Measurements from ENCODE around the gene FITM1. TPM values are rescaled to one million over a fixed set of nuclear protein-coding genes. Genes with fewer than 3 reads are reported as not detected.

FITM1 gene
- total RNA-seq, 1 experiment from 2014 or later = 0.72 TPM

DNA sequence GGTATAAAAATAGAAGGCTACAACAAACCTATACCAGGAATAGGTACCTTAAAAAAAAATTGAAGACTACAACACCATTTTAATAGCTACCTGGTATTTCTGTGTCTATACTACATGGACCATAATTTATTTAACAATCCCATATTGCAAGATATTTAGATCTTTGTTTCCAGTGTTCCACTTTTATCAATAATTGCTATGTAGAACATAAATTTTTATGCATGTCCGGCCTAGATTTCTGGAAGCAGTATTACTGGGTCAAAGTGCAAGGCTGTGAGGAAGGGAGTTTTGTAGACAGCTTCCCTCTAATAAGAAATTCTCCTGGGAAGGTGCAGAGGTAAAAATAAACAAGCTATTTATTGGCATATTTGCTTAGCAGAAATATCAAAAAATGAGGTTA, 19.9 kb upstream of the FITM1 start:
- no peak for DNase-seq
- TF ChIP-seq CTCF (conservative IDR thresholded peaks at IDR 0.05) = no peak
- H3K4me2 ChIP-seq (ENCODE audit: insufficient read depth, insufficient read length, low read length) = no peak overlapping the region
- no peaks in the 10 kb centered on the region for H3K4me1 ChIP-seq (ENCODE audit: insufficient read depth, low read length)
- no peak overlapping the region for H3K18ac ChIP-seq (ENCODE audit: insufficient read length, low read depth, low read length)
- no peak overlapping the region for H4K8ac ChIP-seq (replicated peaks; ENCODE audit: insufficient read length, low read depth, low read length)
- Mint-ChIP-seq H3K27ac (no peak overlapping the region), H3K4me1 (peaks cover 6 to 7% of the 10 kb centered on the region in 2 experiments), H3K4me3 (no peak overlapping the region), H3K36me3 (ENCODE audit: insufficient read depth in 1 of 3, low read depth in 3 of 3) (peaks cover 0 to under 1% (median under 1%) of the 10 kb centered on the region in 3 experiments; a peak in 3 of 7 replicates), H3K27me3 (ENCODE audit: low read depth) (peaks cover 3% of the 10 kb centered on the region; the same call in 1 of the 2 replicates), H3K9me3 (no peaks in the 10 kb centered on the region; a peak in 1 of 5 replicates)
- no peaks in the 10 kb centered on the region for H3K9me3 ChIP-seq (ENCODE audit: control insufficient read depth, low read depth, low read length)
- H3K27me3 ChIP-seq (ENCODE audit: insufficient read depth, low read length) = no peaks in the 10 kb centered on the region
- no peak overlapping the region for H2BK15ac ChIP-seq (ENCODE audit: low read depth, low read length)
- H2AFZ ChIP-seq (ENCODE audit: low read length) = no peak overlapping the region
- H2AK5ac ChIP-seq (ENCODE audit: insufficient read length, low read length) = no peak overlapping the region
- no peak overlapping the region for H3K4ac ChIP-seq (ENCODE audit: low read depth, low read length)
- H2BK12ac ChIP-seq (ENCODE audit: insufficient read length, low read depth, low read length) = no peak overlapping the region
- no peak overlapping the region for H3K56ac ChIP-seq (ENCODE audit: insufficient read length, low read depth, low read length)
- H2BK120ac ChIP-seq (ENCODE audit: low read depth, low read length, poor library complexity, severe bottlenecking) = no peak overlapping the region
- H2BK5ac ChIP-seq (ENCODE audit: insufficient read length, low read length) = no peak overlapping the region
- H4K91ac ChIP-seq (ENCODE audit: insufficient read length, low read depth, low read length) = no peak overlapping the region
- H3K23me2 ChIP-seq (ENCODE audit: insufficient read length, low read depth, low read length, poor library complexity, severe bottlenecking) = peaks cover 12% of the 10 kb centered on the region
- H4K20me1 ChIP-seq (ENCODE audit: control insufficient read depth, insufficient read depth, insufficient read length) = no peaks in the 10 kb centered on the region
- no peak overlapping the region for H3K23ac ChIP-seq (ENCODE audit: insufficient read length, low read depth, low read length)
- H2BK20ac ChIP-seq (ENCODE audit: low read depth, low read length, poor library complexity, severe bottlenecking) = no peak overlapping the region
- H3K14ac ChIP-seq (ENCODE audit: insufficient read depth, low read length) = no peak overlapping the region
- no peak overlapping the region for H3K27ac ChIP-seq (ENCODE audit: insufficient read length, low read depth, low read length)
- no CpG with 5 or more reads among the region's 1 CpG for WGBS (ENCODE audit: extremely low coverage, insufficient read length, low lambda C conversion rate)
- H3T11ph ChIP-seq (ENCODE audit: low read length) = no peak overlapping the region
- H4K5ac ChIP-seq (ENCODE audit: insufficient read length, low read depth, low read length) = no peak overlapping the region
- H3K79me1 ChIP-seq (ENCODE audit: insufficient read depth, low read depth, low read length, poor library complexity, severe bottlenecking) = no peaks in the 10 kb centered on the region
- no peak overlapping the region for H3K9ac ChIP-seq (ENCODE audit: extremely low read depth, insufficient read length, low read length)
- no peaks in the 10 kb centered on the region for H3K79me2 ChIP-seq (ENCODE audit: insufficient read depth, low read length)

Measured in H9 (cell line).